Esophagus squamous epithelium (tissue), 5 donors: Measurements from ENCODE around the gene IL6R. TPM values are rescaled to one million over a fixed set of nuclear protein-coding genes. Genes with fewer than 3 reads are reported as not detected.

Experiments used
- DNase-seq: peaks from one replicate; lab custom pipeline; 2025; lab: John Stamatoyannopoulos, UW
- H3K27ac ChIP-seq, 4 donors: fragments of 200-600 bp; sonication (generic); one replicate each; pipeline ENCODE4 v1.5.1; 2016 to 2019; ENCODE audit warnings: mild to moderate bottlenecking in 1 of 4
- H3K27me3 ChIP-seq, 4 donors: fragments of 200-600 bp; sonication (generic); 1 replicate in 3 of 4; 2 replicates in 1 of 4; pipeline versions ENCODE4 v1.5.1 to v1.6.0; 2017 to 2021; ENCODE audit warnings: antibody characterized with exemption in 1 of 4
- H3K36me3 ChIP-seq, 3 donors: fragments of 200-600 bp; sonication (generic); one replicate each; pipeline ENCODE4 v1.5.1; 2016 to 2019
- H3K4me1 ChIP-seq, 3 donors: fragments of 200-600 bp; sonication (generic); one replicate each; pipeline ENCODE4 v1.5.1; 2017 to 2019
- H3K4me3 ChIP-seq, 4 donors: fragments of 200-600 bp; sonication (generic); 1 replicate in 3 of 4; 2 replicates in 1 of 4; pipeline ENCODE4 v1.5.1; 2016 to 2019; ENCODE audit warnings: mild to moderate bottlenecking in 2 of 4, moderate library complexity in 1 of 4
- H3K9me3 ChIP-seq, 3 donors: fragments of 200-600 bp; sonication (generic); one replicate each; pipeline ENCODE4 v1.5.1; 2016 to 2019
- CTCF ChIP-seq, 6 experiments: fragments of 450-650 bp in 4 of 6; fragments of 200-600 bp in 2 of 6; sonication (generic) in 2 of 6; IDR thresholded peaks; one replicate each; pipeline ENCODE4 v1.5.1; 2016 to 2019; ENCODE audit warnings: antibody characterized with exemption in 6 of 6, mild to moderate bottlenecking in 4 of 6, moderate library complexity in 4 of 6
- POLR2A ChIP-seq, 4 donors: fragments of 450-650 bp; IDR thresholded peaks; one replicate each; pipeline ENCODE4 v1.6.1; 2017; ENCODE audit warnings: antibody characterized with exemption in 4 of 4, mild to moderate bottlenecking in 4 of 4, moderate library complexity in 3 of 4
- WGBS, 2 donors: methylation state at CpG; one replicate each; pipeline ENCODE4 v1.1.5; 2018; 5-methylcytosine and 5-hydroxymethylcytosine counted together
- intact Hi-C: fragments of 100-400 bp; cut with DNase I; formaldehyde crosslinking; loops from one replicate; pipeline ENCODE4 v1.15.0; 2022
- total RNA-seq, 4 donors: library from RNA; depleted of rRNA; stranded (reverse); fragments of >200 nt; gene quantifications; one replicate each; pipeline ENCODE4 v1.1.0, GENCODE V29; 2016
- donor health status: DM: yes; HTN: yes; CAD: no.

IL6R gene
- total RNA-seq, 4 donors from 2014 or later = 6.4 to 47.7 (median 8.1) TPM

GRCh38 chr1:154454386-154455120, 49.4 kb downstream of the IL6R start:
- TF ChIP-seq POLR2A (IDR thresholded peaks at IDR 0.05) = no peak
- TF ChIP-seq CTCF (IDR thresholded peaks at IDR 0.05) = no peak
- H3K36me3 ChIP-seq = peaks cover 0 to 80% (median 25%) of the 10 kb centered on the region in 3 donors
- H3K27ac ChIP-seq = peak overlapping the region in 2 of 4 donors; percentile 42 to 65
- intact Hi-C loops = no loop called here
- DNase-seq = no peak
- H3K27me3 ChIP-seq = no peaks in the 10 kb centered on the region
- WGBS, 2 donors = 82 to 89% methylated on average over 5 of the region's 5 CpGs
- peaks cover 7 to 22% (median 16%) of the 10 kb centered on the region in 3 donors for H3K4me1 ChIP-seq
- no peaks in the 10 kb centered on the region for H3K9me3 ChIP-seq
- no peak overlapping the region for H3K4me3 ChIP-seq

- TF ChIP-seq POLR2A (IDR thresholded peaks at IDR 0.05) (no peak), CTCF (IDR thresholded peaks at IDR 0.05) (no peak)
- Histone ChIP-seq H3K4me1 (peaks cover 7 to 22% (median 16%) of the 10 kb centered on the region in 3 donors), H3K27ac (no peak overlapping the region), H3K9me3 (no peaks in the 10 kb centered on the region), H3K27me3 (no peaks in the 10 kb centered on the region), H3K36me3 (peaks cover 0 to 77% (median 11%) of the 10 kb centered on the region in 3 donors), H3K4me3 (no peak overlapping the region)
- DNase-seq = no peak
- intact Hi-C loops = no loop called here
- 79 to 100% methylated on average over 6 of the region's 6 CpGs for WGBS, 2 donors
Observed at GRCh38 chr1:154456631-154457030, 51.5 kb downstream of the IL6R start.

- no peak overlapping the region for H3K27ac ChIP-seq
- no peak overlapping the region for H3K4me3 ChIP-seq
- peaks cover 0 to 67% (median 9%) of the 10 kb centered on the region in 3 donors for H3K36me3 ChIP-seq
- TF ChIP-seq CTCF (IDR thresholded peaks at IDR 0.05) (no peak), POLR2A (IDR thresholded peaks at IDR 0.05) (no peak)
- intact Hi-C loops = no loop called here
- no peak for DNase-seq
- H3K9me3 ChIP-seq = no peaks in the 10 kb centered on the region
- H3K27me3 ChIP-seq = no peaks in the 10 kb centered on the region
- H3K4me1 ChIP-seq = peaks cover 8 to 23% (median 14%) of the 10 kb centered on the region in 3 donors
Observed at GRCh38 chr1:154459080-154459479, 53.9 kb downstream of the IL6R start.

GRCh38 chr1:154460695-154461260, 55.6 kb downstream of the IL6R start:
- no peak for TF ChIP-seq POLR2A (IDR thresholded peaks at IDR 0.05)
- no peak for TF ChIP-seq CTCF (IDR thresholded peaks at IDR 0.05)
- Histone ChIP-seq H3K9me3 (no peaks in the 10 kb centered on the region), H3K27ac (peak overlapping the region in 1 of 4 donors; percentile 67), H3K27me3 (no peaks in the 10 kb centered on the region), H3K4me3 (no peak overlapping the region), H3K4me1 (peaks cover 8 to 35% (median 15%) of the 10 kb centered on the region in 3 donors), H3K36me3 (peaks cover 0 to 59% (median 0%) of the 10 kb centered on the region in 3 donors)
- intact Hi-C loops = no loop called here
- DNase-seq = no peak
- 69 to 73% methylated on average over 14 to 15 of the region's 15 CpGs for WGBS, 2 donors

GRCh38 chr1:154463512-154463990, 58.4 kb downstream of the IL6R start:
- no peak overlapping the region for H3K4me3 ChIP-seq
- H3K36me3 ChIP-seq = peaks cover 0 to 41% (median 2%) of the 10 kb centered on the region in 3 donors
- TF ChIP-seq CTCF (IDR thresholded peaks at IDR 0.05) (no peak), POLR2A (IDR thresholded peaks at IDR 0.05) (no peak)
- intact Hi-C loops = no loop called here
- no peak for DNase-seq
- no peaks in the 10 kb centered on the region for H3K9me3 ChIP-seq
- H3K4me1 ChIP-seq = peaks cover 13 to 48% (median 18%) of the 10 kb centered on the region in 3 donors
- H3K27ac ChIP-seq = peak overlapping the region; percentile 55 to 85 (median 62)
- WGBS, 2 donors = 40 to 49% methylated on average over 3 to 4 of the region's 4 CpGs
- H3K27me3 ChIP-seq = no peaks in the 10 kb centered on the region
